GM18907 (cell line): ENCODE results near the gene GHSR.

Source experiments
- ATAC-seq: cut with Tn5 transposase; IDR thresholded peaks from one replicate; pipeline ENCODE4 v1.9.1; 2021; ENCODE audit warnings: mild to moderate bottlenecking, moderate library complexity; ENCODE audit not compliant: unreplicated experiment

The GHSR gene

GRCh38 chr3:172447611-172448579 lies at the start of gene GHSR:
Gene GHSR, minus strand, starts transcription at chr3:172448456. Its CDS starts 43 bp downstream, at chr3:172448413.
- no peak for ATAC-seq

- ATAC-seq = peak; percentile 71
Measured at GRCh38 chr3:172490198-172490669, 42.0 kb upstream of the GHSR start.

- peak; percentile 63 for ATAC-seq
Measured at GRCh38 chr3:172478116-172478515, 29.9 kb upstream of the GHSR start.

GRCh38 chr3:172476347-172476746 lies 28.1 kb upstream of the GHSR start:
- ATAC-seq = no peak

GRCh38 chr3:172475703-172476102 lies 27.4 kb upstream of the GHSR start:
- no peak for ATAC-seq

- ATAC-seq = no peak
Measured at GRCh38 chr3:172471903-172472302, 23.6 kb upstream of the GHSR start.

- no peak for ATAC-seq
Measured at GRCh38 chr3:172470588-172470987, 22.3 kb upstream of the GHSR start.

GRCh38 chr3:172467170-172467824 lies 19.0 kb upstream of the GHSR start:
- no peak for ATAC-seq

GRCh38 chr3:172466553-172467130 lies 18.4 kb upstream of the GHSR start:
- no peak for ATAC-seq

GRCh38 chr3:172465281-172465680 lies 17.0 kb upstream of the GHSR start:
- ATAC-seq = no peak

- no peak for ATAC-seq
Measured at GRCh38 chr3:172464306-172464705, 16.1 kb upstream of the GHSR start.

GRCh38 chr3:172461530-172462138 lies 13.4 kb upstream of the GHSR start:
- ATAC-seq = no peak

GRCh38 chr3:172456404-172456803 lies 8.1 kb upstream of the GHSR start:
- no peak for ATAC-seq

- no peak for ATAC-seq
Measured at GRCh38 chr3:172454180-172454579, 5.9 kb upstream of the GHSR start.

GRCh38 chr3:172449466-172450149 lies 1.4 kb upstream of the GHSR start:
- ATAC-seq = no peak

GRCh38 chr3:172448661-172449465 lies 607 bp upstream of the GHSR start:
- no peak for ATAC-seq

GRCh38 chr3:172446198-172446597 lies 2.1 kb downstream of the GHSR start:
- no peak for ATAC-seq

GRCh38 chr3:172444821-172445220 lies 3.4 kb downstream of the GHSR start:
- ATAC-seq = no peak

GRCh38 chr3:172442606-172443005 lies 5.7 kb downstream of the GHSR start:
- no peak for ATAC-seq

GRCh38 chr3:172441581-172441980 lies 6.7 kb downstream of the GHSR start:
- ATAC-seq = no peak
